ENCODE data around the gene IMPA2.

Gene IMPA2

DNA sequence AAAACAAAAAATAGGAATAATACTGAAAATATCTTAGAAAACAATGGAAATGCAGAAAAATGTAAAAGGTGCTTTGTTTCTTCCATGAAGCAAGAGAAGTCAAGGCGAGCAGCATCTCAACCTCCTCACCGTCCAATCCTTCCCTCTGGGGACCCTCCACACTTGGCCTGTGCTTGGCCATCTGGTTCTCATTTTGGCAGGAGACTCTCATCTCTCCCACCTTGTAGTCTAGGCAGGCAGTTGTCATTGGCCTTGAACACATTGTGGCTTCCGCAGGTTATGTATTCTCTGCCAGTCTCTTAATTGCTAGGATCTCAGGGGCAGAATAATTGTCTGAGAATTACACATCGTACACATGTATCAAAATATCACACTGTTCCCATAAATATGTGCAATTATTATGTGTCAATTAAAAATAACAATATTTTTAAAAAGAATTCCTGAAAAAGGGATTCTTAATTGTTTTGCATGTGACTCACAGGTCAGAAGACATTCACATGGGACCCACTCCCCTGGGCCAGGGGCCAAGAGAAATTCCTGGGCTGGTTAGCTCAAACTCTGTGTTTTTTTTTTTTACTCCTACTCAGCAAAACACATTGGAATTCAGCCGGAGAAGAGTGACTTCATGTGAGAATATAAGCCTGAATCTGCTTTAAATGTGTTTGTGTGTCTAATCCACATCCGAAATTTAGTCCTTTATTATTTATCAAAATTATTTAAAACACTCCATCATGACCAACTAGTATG is 98.4 kb downstream of the IMPA2 start:
- no peak for DNase-seq (ENCODE audit: low spot score)

Data from AG08395 (cell line).